ENCODE measurements around the gene NTSR1. TPM values are rescaled to one million over a fixed set of nuclear protein-coding genes. Genes with fewer than 3 reads are reported as not detected.
A peak's percentile ranks its signal among the peaks of the same experiment; 100 is the strongest.

Gene NTSR1
- total RNA-seq, 1 experiment from 2014 or later = 0.98 TPM

DNA sequence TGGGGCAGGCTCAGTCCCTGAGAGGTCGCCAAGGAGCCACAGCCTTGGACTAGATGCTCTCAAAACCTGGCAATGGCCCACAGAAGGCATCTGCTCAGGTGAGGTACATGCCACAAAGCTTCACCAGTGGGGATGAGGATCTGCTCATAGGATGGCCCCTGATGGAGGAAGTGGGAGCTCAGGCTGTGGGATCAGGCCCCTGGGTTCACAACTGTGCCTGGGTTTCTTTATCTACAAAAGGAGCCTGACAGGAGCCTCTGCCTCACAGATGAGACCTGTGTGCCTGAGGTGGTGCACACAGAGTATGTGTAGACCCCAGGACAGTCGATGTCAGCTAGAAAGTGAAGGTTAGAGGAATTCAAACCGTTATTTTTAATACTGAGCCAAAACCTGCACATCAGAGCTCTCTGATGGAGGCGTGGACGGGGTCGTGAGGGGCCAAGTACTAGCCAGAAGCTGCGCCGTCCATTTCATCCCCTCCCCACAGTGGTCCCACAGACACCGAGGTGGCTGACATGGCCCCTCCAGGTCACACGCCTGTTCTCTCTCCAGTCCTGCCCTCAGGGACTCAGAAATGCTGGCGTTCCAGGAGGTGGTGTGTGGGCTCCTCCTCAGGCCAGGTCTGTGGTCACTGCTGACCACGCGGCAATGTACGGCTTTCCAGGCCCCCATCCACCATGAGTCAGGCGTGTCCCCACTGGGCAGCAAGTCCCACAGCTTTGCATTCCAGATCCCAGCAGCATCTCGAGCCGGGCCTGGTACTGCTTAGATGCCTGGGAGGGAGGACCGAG, 33.3 kb downstream of the NTSR1 start:
- H3K4me3 ChIP-seq = no peak overlapping the region
- H3K9me3 ChIP-seq (ENCODE audit: insufficient read depth, low read depth) = no peaks in the 10 kb centered on the region
- H2AFZ ChIP-seq = no peak overlapping the region
- H4K20me1 ChIP-seq (ENCODE audit: insufficient read depth) = no peaks in the 10 kb centered on the region
- intact Hi-C loops (cut with micrococcal nuclease; ENCODE audit: unreplicated experiment) = loop anchor here (2.0 to 5.0 kb wide), 2 partner anchors 25 to 40 kb away; no protein-coding TSS in a partner anchor
- no peak overlapping the region for H3K27ac ChIP-seq
- TF ChIP-seq, protein P1, sequence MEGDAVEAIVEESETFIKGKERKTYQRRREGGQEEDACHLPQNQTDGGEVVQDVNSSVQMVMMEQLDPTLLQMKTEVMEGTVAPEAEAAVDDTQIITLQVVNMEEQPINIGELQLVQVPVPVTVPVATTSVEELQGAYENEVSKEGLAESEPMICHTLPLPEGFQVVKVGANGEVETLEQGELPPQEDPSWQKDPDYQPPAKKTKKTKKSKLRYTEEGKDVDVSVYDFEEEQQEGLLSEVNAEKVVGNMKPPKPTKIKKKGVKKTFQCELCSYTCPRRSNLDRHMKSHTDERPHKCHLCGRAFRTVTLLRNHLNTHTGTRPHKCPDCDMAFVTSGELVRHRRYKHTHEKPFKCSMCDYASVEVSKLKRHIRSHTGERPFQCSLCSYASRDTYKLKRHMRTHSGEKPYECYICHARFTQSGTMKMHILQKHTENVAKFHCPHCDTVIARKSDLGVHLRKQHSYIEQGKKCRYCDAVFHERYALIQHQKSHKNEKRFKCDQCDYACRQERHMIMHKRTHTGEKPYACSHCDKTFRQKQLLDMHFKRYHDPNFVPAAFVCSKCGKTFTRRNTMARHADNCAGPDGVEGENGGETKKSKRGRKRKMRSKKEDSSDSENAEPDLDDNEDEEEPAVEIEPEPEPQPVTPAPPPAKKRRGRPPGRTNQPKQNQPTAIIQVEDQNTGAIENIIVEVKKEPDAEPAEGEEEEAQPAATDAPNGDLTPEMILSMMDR (conservative IDR thresholded peaks at IDR 0.05) = no peak
- TF ChIP-seq EZH2 (IDR thresholded peaks at IDR 0.05; ENCODE audit: low read depth) = no peak
- H3K4me1 ChIP-seq (replicated peaks; ENCODE audit: insufficient read depth) = peaks cover 36% of the 10 kb centered on the region
- peaks cover 26% of the 10 kb centered on the region for H3F3A ChIP-seq (ENCODE audit: insufficient read depth, low read depth)
- H3K36me3 ChIP-seq (ENCODE audit: low read depth) = no peaks in the 10 kb centered on the region
- POLR2A ChIA-PET (ENCODE audit: unreplicated experiment) = no interaction called here
- CTCF ChIA-PET = no interaction called here
- no peaks in the 10 kb centered on the region for H3K79me2 ChIP-seq (ENCODE audit: low read depth)
- DNase-seq = no peak
- H3K4me2 ChIP-seq = peak overlapping the region; percentile 80; the same call in 1 of the 2 replicates
- no peaks in the 10 kb centered on the region for H3K9me2 ChIP-seq (ENCODE audit: insufficient read depth)
- no TSS peak for BruUV-seq (replicated peaks)
- no peaks in the 10 kb centered on the region for H3K27me3 ChIP-seq (ENCODE audit: insufficient read depth, low read depth)

DNA sequence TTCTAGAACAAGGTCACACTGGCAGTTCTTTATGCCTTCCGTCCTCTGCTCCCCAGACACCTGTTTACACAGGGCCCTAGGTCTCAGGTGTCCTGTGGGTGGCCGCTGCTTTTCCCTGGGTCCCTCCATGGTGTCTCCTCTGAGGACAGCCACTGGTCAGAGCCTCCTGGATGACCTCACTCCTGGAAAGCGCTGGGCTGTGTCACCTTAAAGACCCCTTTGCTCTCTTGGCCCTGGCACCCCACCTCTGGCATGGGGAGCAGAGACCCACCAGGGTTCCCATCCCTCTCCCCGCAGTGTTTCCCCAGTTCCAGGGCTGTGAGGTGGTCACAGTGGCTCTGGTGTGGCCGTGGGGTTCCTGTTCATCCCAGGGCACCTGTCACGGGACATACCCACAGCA, 33.9 kb downstream of the NTSR1 start:
- Histone ChIP-seq H3K4me3 (no peak overlapping the region), H4K20me1 (ENCODE audit: insufficient read depth) (no peaks in the 10 kb centered on the region), H3K9me2 (ENCODE audit: insufficient read depth) (no peaks in the 10 kb centered on the region), H3K9me3 (ENCODE audit: insufficient read depth, low read depth) (no peaks in the 10 kb centered on the region), H2AFZ (no peak overlapping the region), H3K79me2 (ENCODE audit: low read depth) (no peaks in the 10 kb centered on the region), H3K27me3 (ENCODE audit: insufficient read depth, low read depth) (no peaks in the 10 kb centered on the region), H3K36me3 (ENCODE audit: low read depth) (no peaks in the 10 kb centered on the region), H3K4me2 (no peak overlapping the region), H3K4me1 (replicated peaks; ENCODE audit: insufficient read depth) (peaks cover 36% of the 10 kb centered on the region), H3K27ac (no peak overlapping the region), H3F3A (ENCODE audit: insufficient read depth, low read depth) (peaks cover 26% of the 10 kb centered on the region)
- CTCF ChIA-PET = no interaction called here
- BruUV-seq (replicated peaks) = no TSS peak
- intact Hi-C loops (cut with micrococcal nuclease; ENCODE audit: unreplicated experiment) = loop anchor here (5.0 kb wide), 1 partner anchor 40 kb away; no protein-coding TSS in a partner anchor
- POLR2A ChIA-PET (ENCODE audit: unreplicated experiment) = no interaction called here
- TF ChIP-seq, protein P1 (conservative IDR thresholded peaks at IDR 0.05) = no peak
- TF ChIP-seq EZH2 (IDR thresholded peaks at IDR 0.05; ENCODE audit: low read depth) = no peak
- DNase-seq = no peak

DNA sequence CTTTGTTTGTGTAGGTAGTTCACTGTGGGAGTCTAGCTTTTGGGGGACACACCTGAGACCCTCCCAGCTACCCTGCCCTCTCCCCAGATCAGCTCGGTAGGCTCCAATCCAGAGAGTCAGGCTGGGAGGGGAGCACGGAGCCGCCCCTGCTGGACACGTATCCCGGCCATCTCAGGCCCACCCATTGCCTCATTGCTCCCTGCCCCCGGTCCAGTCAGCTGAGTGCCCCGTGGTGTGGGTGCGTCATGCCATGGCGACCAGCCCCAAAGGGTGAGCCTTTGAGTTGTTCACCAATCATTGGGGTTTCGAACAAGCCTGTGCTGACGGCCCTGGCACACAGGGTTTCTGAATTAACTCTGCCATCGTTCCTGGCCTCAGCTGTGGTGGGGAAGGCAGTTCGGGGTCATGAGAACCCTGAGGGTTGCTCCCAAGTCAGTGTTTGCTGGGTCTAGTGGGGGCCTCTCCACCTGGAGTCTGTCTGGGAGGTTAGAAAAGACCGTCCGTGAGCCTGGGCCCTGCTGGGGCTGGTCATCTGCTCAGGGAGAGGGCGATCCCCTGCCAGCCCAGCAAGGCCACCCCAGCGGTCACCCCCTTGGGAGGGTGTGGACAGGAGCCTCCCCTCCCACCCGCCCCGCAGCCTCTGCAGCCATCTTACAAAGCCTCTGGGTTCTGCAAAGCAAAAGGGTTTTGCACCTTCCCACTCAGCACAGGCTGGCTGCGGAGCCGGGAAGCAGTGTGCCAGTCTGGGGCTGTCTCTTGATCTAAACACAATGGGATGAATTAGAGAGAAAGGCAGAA, 34.5 kb downstream of the NTSR1 start:
- no peak overlapping the region for H3K27ac ChIP-seq
- peaks cover 35% of the 10 kb centered on the region for H3K4me1 ChIP-seq (replicated peaks; ENCODE audit: insufficient read depth)
- CTCF ChIA-PET = no interaction called here
- H3K79me2 ChIP-seq (ENCODE audit: low read depth) = no peaks in the 10 kb centered on the region
- no peaks in the 10 kb centered on the region for H3K27me3 ChIP-seq (ENCODE audit: insufficient read depth, low read depth)
- no peaks in the 10 kb centered on the region for H3K9me2 ChIP-seq (ENCODE audit: insufficient read depth)
- H3K4me3 ChIP-seq = no peak overlapping the region
- no peak for DNase-seq
- intact Hi-C loops (cut with micrococcal nuclease; ENCODE audit: unreplicated experiment) = loop anchor here (5.0 kb wide), 1 partner anchor 41 kb away; no protein-coding TSS in a partner anchor
- H3K4me2 ChIP-seq = no peak overlapping the region
- no peaks in the 10 kb centered on the region for H3K9me3 ChIP-seq (ENCODE audit: insufficient read depth, low read depth)
- no peaks in the 10 kb centered on the region for H3K36me3 ChIP-seq (ENCODE audit: low read depth)
- peaks cover 26% of the 10 kb centered on the region for H3F3A ChIP-seq (ENCODE audit: insufficient read depth, low read depth)
- no peaks in the 10 kb centered on the region for H4K20me1 ChIP-seq (ENCODE audit: insufficient read depth)
- no TSS peak for BruUV-seq (replicated peaks)
- H2AFZ ChIP-seq = no peak overlapping the region
- POLR2A ChIA-PET (ENCODE audit: unreplicated experiment) = no interaction called here
- TF ChIP-seq, protein P1 (conservative IDR thresholded peaks at IDR 0.05) = no peak

Measured in PC-9 (cell line).